HEK293 (cell line): ENCODE measurements around the gene VIPR2.

ENCODE experiments used
- CTCF ChIA-PET: fragments of 350-600 bp; formaldehyde crosslinking; extraction: SDS; loops from one replicate; lab custom pipeline; 2021; ENCODE audit warnings: antibody characterized with exemption; lab: Yijun Ruan, JAX
- POLR2A ChIA-PET: fragments of 300-600 bp; formaldehyde crosslinking; extraction: SDS; loops from one replicate; lab custom pipeline; 2020; ENCODE audit warnings: antibody characterized with exemption, inconsistent platforms; lab: Yijun Ruan, JAX
- H3K27ac ChIP-seq: fragments of 200-500 bp; sonication (Bioruptor generic); 2 replicates; pipeline ENCODE4 v1.5.1; 2014; ENCODE audit warnings: low read depth, low read length, control low read depth, inconsistent platforms; ENCODE audit errors: extremely low read depth
- H3K36me3 ChIP-seq, 2 experiments: fragments of 200-500 bp in 1 of 2; sonication (Bioruptor generic) in 1 of 2; 1 replicate in 1 of 2; 2 replicates in 1 of 2; pipeline ENCODE4 v1.5.1; 2014 to 2017; ENCODE audit warnings: inconsistent platforms in 2 of 2, low read length in 2 of 2; ENCODE audit not compliant: control insufficient read depth in 2 of 2, insufficient read depth in 1 of 2
- H3K4me1 ChIP-seq: fragments of 200-500 bp; sonication (Bioruptor generic); 2 replicates; pipeline ENCODE4 v1.5.1; 2014; ENCODE audit warnings: mild to moderate bottlenecking, low read length, inconsistent platforms; ENCODE audit not compliant: control insufficient read depth, insufficient read depth
- H3K4me3 ChIP-seq: 2 replicates; pipeline ENCODE4 v1.5.1; 2011; ENCODE audit warnings: low read depth, mild to moderate bottlenecking, control low read depth, low read length, moderate library complexity
- H3K9me3 ChIP-seq: fragments of 200-500 bp; sonication (Bioruptor generic); 2 replicates; pipeline ENCODE4 v1.5.1; 2014; ENCODE audit warnings: low read depth, low read length, inconsistent platforms; ENCODE audit not compliant: control insufficient read depth, insufficient read depth
- KLF7 ChIP-seq: fragments of 450-650 bp; formaldehyde crosslinking; IDR thresholded peaks from 2 replicates; pipeline ENCODE4 v1.5.1; 2016; ENCODE audit warnings: missing biosample characterization, missing genetic modification characterization, borderline replicate concordance
- OVOL3 ChIP-seq: fragments of 450-650 bp; formaldehyde crosslinking; IDR thresholded peaks from 2 replicates; pipeline ENCODE4 v1.5.1; 2016; ENCODE audit warnings: missing biosample characterization, missing genetic modification characterization
- PRDM2 ChIP-seq: fragments of 450-650 bp; formaldehyde crosslinking; IDR thresholded peaks from 2 replicates; pipeline ENCODE4 v1.5.1; 2016; ENCODE audit warnings: missing biosample characterization, missing genetic modification characterization, borderline replicate concordance
- REPIN1 ChIP-seq: fragments of 450-650 bp; formaldehyde crosslinking; IDR thresholded peaks from 2 replicates; pipeline ENCODE4 v1.5.1; 2017; ENCODE audit warnings: missing biosample characterization, missing genetic modification characterization, low read depth
- REST ChIP-seq: fragments of 450-650 bp; formaldehyde crosslinking; IDR thresholded peaks from 2 replicates; pipeline ENCODE4 v1.5.1; 2016; ENCODE audit warnings: missing biosample characterization, missing genetic modification characterization
- ZBTB17 ChIP-seq: fragments of 450-650 bp; formaldehyde crosslinking; IDR thresholded peaks from 2 replicates; pipeline ENCODE4 v1.5.1; 2016; ENCODE audit warnings: missing biosample characterization, missing genetic modification characterization
- ZEB2 ChIP-seq: fragments of 450-650 bp; formaldehyde crosslinking; IDR thresholded peaks from 2 replicates; pipeline ENCODE4 v1.5.1; 2016; ENCODE audit warnings: missing biosample characterization, missing genetic modification characterization
- ZNF114 ChIP-seq: fragments of 450-650 bp; formaldehyde crosslinking; IDR thresholded peaks from 2 replicates; pipeline ENCODE4 v1.5.0; 2017; ENCODE audit warnings: missing biosample characterization, missing genetic modification characterization
- ZNF121 ChIP-seq: fragments of 450-650 bp; formaldehyde crosslinking; IDR thresholded peaks from 2 replicates; pipeline ENCODE4 v1.5.1; 2016; ENCODE audit warnings: missing biosample characterization, missing genetic modification characterization
- ZNF133 ChIP-seq: fragments of 450-650 bp; formaldehyde crosslinking; IDR thresholded peaks from 2 replicates; pipeline ENCODE4 v1.5.1; 2016; ENCODE audit warnings: missing biosample characterization, missing genetic modification characterization
- ZNF138 ChIP-seq: fragments of 450-650 bp; formaldehyde crosslinking; IDR thresholded peaks from 2 replicates; pipeline ENCODE4 v1.5.1; 2016; ENCODE audit warnings: missing biosample characterization, missing genetic modification characterization, borderline replicate concordance
- ZNF18 ChIP-seq: fragments of 450-650 bp; formaldehyde crosslinking; IDR thresholded peaks from 2 replicates; pipeline ENCODE4 v1.5.1; 2016; ENCODE audit warnings: missing biosample characterization, missing genetic modification characterization
- ZNF518A ChIP-seq: fragments of 450-650 bp; formaldehyde crosslinking; conservative IDR thresholded peaks from 2 replicates; pipeline ENCODE4 v1.5.1; 2016; ENCODE audit warnings: low read depth, missing biosample characterization, missing genetic modification characterization
- ZNF580 ChIP-seq: fragments of 450-650 bp; formaldehyde crosslinking; IDR thresholded peaks from 2 replicates; pipeline ENCODE4 v1.5.1; 2016; ENCODE audit warnings: missing biosample characterization, missing genetic modification characterization
- ZNF585B ChIP-seq: fragments of 450-650 bp; formaldehyde crosslinking; IDR thresholded peaks from 2 replicates; pipeline ENCODE4 v1.5.1; 2016; ENCODE audit warnings: missing biosample characterization, missing genetic modification characterization
- ZNF660 ChIP-seq: fragments of 450-650 bp; IDR thresholded peaks from 2 replicates; pipeline ENCODE4 v1.5.1; 2018; ENCODE audit warnings: missing biosample characterization, mild to moderate bottlenecking, missing genetic modification characterization
- ZNF664 ChIP-seq: fragments of 450-650 bp; formaldehyde crosslinking; IDR thresholded peaks from 2 replicates; pipeline ENCODE4 v1.5.1; 2016; ENCODE audit warnings: missing biosample characterization, missing genetic modification characterization
- ZNF830 ChIP-seq: fragments of 450-650 bp; IDR thresholded peaks from 2 replicates; pipeline ENCODE4 v1.5.0; 2018; ENCODE audit warnings: missing biosample characterization, missing genetic modification characterization, low read depth, mild to moderate bottlenecking, moderate library complexity

The VIPR2 gene

GRCh38 chr7:159159731-159160130 is 15.1 kb upstream of the VIPR2 start (continued):
- TF ChIP-seq ZNF518A (tag by site-specific recombination) (no peak), ZNF114 (tag by site-specific recombination) (no peak), REPIN1 (no peak)

- H3K4me1 ChIP-seq: no peaks in the 10 kb centered on the region
- H3K4me3 ChIP-seq: no peak overlapping the region
- TF ChIP-seq ZNF664 (tag by site-specific recombination): no peak
- TF ChIP-seq ZNF660 (tag by site-specific recombination): no peak
- TF ChIP-seq OVOL3 (tag by site-specific recombination): no peak
- no peak for TF ChIP-seq ZEB2 (tag by site-specific recombination)
- TF ChIP-seq ZNF18 (tag by site-specific recombination): no peak
- TF ChIP-seq ZNF121: no peak
- TF ChIP-seq ZNF580 (tag by site-specific recombination): no peak
- TF ChIP-seq ZNF585B (tag by site-specific recombination): no peak
- TF ChIP-seq REST (tag by site-specific recombination): no peak
- no peak for TF ChIP-seq ZBTB17 (tag by site-specific recombination)
- TF ChIP-seq ZNF133 (tag by site-specific recombination): no peak
- no peak for TF ChIP-seq PRDM2 (tag by site-specific recombination)
- TF ChIP-seq ZNF830 (tag by site-specific recombination): no peak
- TF ChIP-seq KLF7 (tag by site-specific recombination): no peak
- no peak for TF ChIP-seq ZNF138 (tag by site-specific recombination)
- CTCF ChIA-PET: no interaction called here
- H3K27ac ChIP-seq: no peak overlapping the region
- H3K9me3 ChIP-seq: no peaks in the 10 kb centered on the region
- H3K36me3 ChIP-seq: no peaks in the 10 kb centered on the region
- POLR2A ChIA-PET: no interaction called here
Observed at GRCh38 chr7:159158888-159159405, 14.3 kb upstream of the VIPR2 start.
